ENCODE measurements around the gene RGS3.

RGS3 gene

GRCh38 chr9:113530022-113530635 lies 66.6 kb downstream of the RGS3 start:
- no peak for DNase-seq (ENCODE audit: low read depth)

GRCh38 chr9:113530942-113531341 lies 67.4 kb downstream of the RGS3 start:
- DNase-seq (ENCODE audit: low read depth), result no peak

GRCh38 chr9:113531919-113532808 lies 68.6 kb downstream of the RGS3 start:
- DNase-seq (ENCODE audit: low read depth), result no peak

- no peak for DNase-seq (ENCODE audit: low read depth)
These were observed 69.3 kb downstream of the RGS3 start for GRCh38 chr9:113532809-113533190.

GRCh38 chr9:113533335-113534225 lies 70.1 kb downstream of the RGS3 start:
- DNase-seq (ENCODE audit: low read depth), result no peak

- DNase-seq (ENCODE audit: low read depth), result no peak
These were observed 72.2 kb downstream of the RGS3 start for GRCh38 chr9:113535756-113536155.

- no peak for DNase-seq (ENCODE audit: low read depth)
These were observed 72.6 kb downstream of the RGS3 start for GRCh38 chr9:113536166-113536482.

- no peak for DNase-seq (ENCODE audit: low read depth)
These were observed 73.1 kb downstream of the RGS3 start for GRCh38 chr9:113536483-113537228.

- no peak for DNase-seq (ENCODE audit: low read depth)
These were observed 73.8 kb downstream of the RGS3 start for GRCh38 chr9:113537229-113537810.

GRCh38 chr9:113538131-113538530 lies 74.6 kb downstream of the RGS3 start:
- DNase-seq (ENCODE audit: low read depth), result no peak

GRCh38 chr9:113538701-113539430 lies 75.3 kb downstream of the RGS3 start:
- DNase-seq (ENCODE audit: low read depth), result no peak

- DNase-seq (ENCODE audit: low read depth), result no peak
These were observed 76.9 kb downstream of the RGS3 start for GRCh38 chr9:113540466-113540865.

- no peak for DNase-seq (ENCODE audit: low read depth)
These were observed 77.7 kb downstream of the RGS3 start for GRCh38 chr9:113541019-113541900.

GRCh38 chr9:113542006-113542405 lies 78.5 kb downstream of the RGS3 start:
- DNase-seq (ENCODE audit: low read depth), result no peak

- DNase-seq (ENCODE audit: low read depth), result no peak
These were observed 79.2 kb downstream of the RGS3 start for GRCh38 chr9:113542741-113543140.

- no peak for DNase-seq (ENCODE audit: low read depth)
These were observed 79.9 kb downstream of the RGS3 start for GRCh38 chr9:113543296-113543981.

GRCh38 chr9:113543982-113544303 lies 80.4 kb downstream of the RGS3 start:
- DNase-seq (ENCODE audit: low read depth), result no peak

GRCh38 chr9:113545068-113545467 lies 81.5 kb downstream of the RGS3 start:
- no peak for DNase-seq (ENCODE audit: low read depth)

- DNase-seq (ENCODE audit: low read depth), result no peak
These were observed 83.0 kb downstream of the RGS3 start for GRCh38 chr9:113546566-113546965.
